ENCODE measurements around the gene C1orf116. TPM values are rescaled to one million over a fixed set of nuclear protein-coding genes. Genes with fewer than 3 reads are reported as not detected.

Gene C1orf116
- total and polyA plus RNA-seq, 9 donors, result under 0.01 to 2.9 (median 0.13) TPM

DNA sequence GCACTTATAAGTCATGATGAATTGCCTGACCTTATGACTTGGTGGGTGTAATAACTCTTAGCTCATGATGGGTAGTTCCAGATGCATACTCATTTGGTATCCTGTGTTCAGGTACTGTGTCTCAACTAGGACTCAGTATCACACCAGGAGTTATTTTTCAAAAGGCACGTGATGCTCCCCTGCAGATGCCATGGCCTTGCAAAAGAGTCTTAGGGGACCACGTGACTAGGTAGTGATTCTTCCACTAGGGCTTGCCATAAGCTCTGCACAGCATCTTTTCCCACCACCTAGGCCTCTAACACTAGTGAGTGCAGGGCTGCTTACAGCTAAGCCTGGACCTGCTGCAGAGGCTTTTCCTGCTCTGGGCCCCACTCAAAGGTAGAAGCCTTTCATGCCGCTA lies 58.4 kb downstream of the C1orf116 start:
- no peak for DNase-seq
- H3K36me3 ChIP-seq (ENCODE audit: control insufficient read depth, insufficient read depth, low read length), result no peaks in the 10 kb centered on the region
- H3K9me3 ChIP-seq (replicated peaks; ENCODE audit: control insufficient read depth, low read depth, low read length), result no peaks in the 10 kb centered on the region
- H3K27ac ChIP-seq (ENCODE audit: low read length), result no peak overlapping the region
- H3K4me3 ChIP-seq (ENCODE audit: low read length), result no peak overlapping the region
- no peaks in the 10 kb centered on the region for H3K27me3 ChIP-seq (ENCODE audit: control insufficient read depth, insufficient read depth, low read length)
- no peaks in the 10 kb centered on the region for H3K4me1 ChIP-seq (ENCODE audit: control insufficient read depth, insufficient read depth, low read length)
- whole genome bisulfite sequencing (ENCODE audit: insufficient coverage), result 50% methylated on average over 1 of the region's 3 CpGs

DNA sequence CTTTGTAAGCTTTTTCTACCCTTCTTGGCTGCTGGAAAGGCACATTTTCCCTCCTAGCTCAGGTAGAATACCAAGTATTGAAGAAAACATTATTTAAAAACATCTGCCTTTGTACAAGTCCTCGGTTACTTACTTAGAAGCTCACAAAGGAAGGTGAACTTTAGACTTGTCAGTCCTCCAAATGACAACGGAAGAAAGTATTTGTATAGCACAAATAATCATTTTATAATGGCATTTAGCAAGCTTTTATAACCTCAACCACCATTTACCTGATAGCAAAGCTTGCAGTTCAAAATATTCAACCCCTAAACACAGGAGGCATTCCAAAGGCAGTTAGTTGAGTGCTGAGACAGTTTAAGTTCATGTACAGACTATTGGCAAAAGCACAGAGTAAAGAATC lies 59.8 kb downstream of the C1orf116 start:
- WGBS (ENCODE audit: insufficient coverage), result no CpG with 5 or more reads among the region's 2 CpGs
- no peaks in the 10 kb centered on the region for H3K36me3 ChIP-seq (ENCODE audit: control insufficient read depth, insufficient read depth, low read length)
- no peak overlapping the region for H3K4me3 ChIP-seq (ENCODE audit: low read length)
- H3K4me1 ChIP-seq (ENCODE audit: control insufficient read depth, insufficient read depth, low read length), result no peaks in the 10 kb centered on the region
- DNase-seq, result no peak
- no peaks in the 10 kb centered on the region for H3K27me3 ChIP-seq (ENCODE audit: control insufficient read depth, insufficient read depth, low read length)
- no peak overlapping the region for H3K27ac ChIP-seq (ENCODE audit: low read length)
- no peaks in the 10 kb centered on the region for H3K9me3 ChIP-seq (replicated peaks; ENCODE audit: control insufficient read depth, low read depth, low read length)

DNA sequence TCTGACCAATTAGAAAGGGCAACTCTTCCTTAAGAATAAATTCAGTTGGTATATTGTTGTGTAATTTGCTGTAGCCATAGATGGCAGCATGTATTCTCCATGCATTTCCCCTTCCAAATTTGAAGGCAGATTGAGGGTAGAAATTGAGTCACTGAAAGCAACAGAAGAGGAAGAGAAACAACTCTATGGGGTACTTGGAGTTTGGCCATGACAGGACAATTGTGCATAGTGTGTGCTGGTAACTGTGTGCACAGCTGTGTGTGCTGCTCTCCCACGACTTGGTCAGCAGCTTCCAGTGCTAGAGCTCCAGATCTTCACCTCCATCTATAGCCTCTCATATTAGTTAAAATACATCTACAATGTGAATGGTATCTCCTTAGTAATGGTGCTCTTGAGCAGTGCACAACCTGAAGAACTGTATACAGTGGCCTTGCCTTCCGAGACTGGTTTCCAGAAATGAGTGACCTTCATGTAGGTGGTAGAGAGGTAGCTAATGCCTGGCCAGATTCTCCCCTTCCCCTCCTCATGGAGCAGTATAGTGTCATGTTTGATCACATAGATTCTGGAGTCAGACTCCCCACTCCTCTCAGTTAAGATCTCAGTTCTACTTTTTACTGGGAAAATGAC lies 61.4 kb downstream of the C1orf116 start:
- H3K36me3 ChIP-seq (ENCODE audit: control insufficient read depth, insufficient read depth, low read length), result no peaks in the 10 kb centered on the region
- no peaks in the 10 kb centered on the region for H3K4me1 ChIP-seq (ENCODE audit: control insufficient read depth, insufficient read depth, low read length)
- H3K4me3 ChIP-seq (ENCODE audit: low read length), result no peak overlapping the region
- H3K27me3 ChIP-seq (ENCODE audit: control insufficient read depth, insufficient read depth, low read length), result no peaks in the 10 kb centered on the region
- DNase-seq, result peak; percentile 23
- H3K9me3 ChIP-seq (replicated peaks; ENCODE audit: control insufficient read depth, low read depth, low read length), result no peaks in the 10 kb centered on the region
- 60% methylated on average over 1 of the region's 2 CpGs for WGBS (ENCODE audit: insufficient coverage)
- H3K27ac ChIP-seq (ENCODE audit: low read length), result no peak overlapping the region

DNA sequence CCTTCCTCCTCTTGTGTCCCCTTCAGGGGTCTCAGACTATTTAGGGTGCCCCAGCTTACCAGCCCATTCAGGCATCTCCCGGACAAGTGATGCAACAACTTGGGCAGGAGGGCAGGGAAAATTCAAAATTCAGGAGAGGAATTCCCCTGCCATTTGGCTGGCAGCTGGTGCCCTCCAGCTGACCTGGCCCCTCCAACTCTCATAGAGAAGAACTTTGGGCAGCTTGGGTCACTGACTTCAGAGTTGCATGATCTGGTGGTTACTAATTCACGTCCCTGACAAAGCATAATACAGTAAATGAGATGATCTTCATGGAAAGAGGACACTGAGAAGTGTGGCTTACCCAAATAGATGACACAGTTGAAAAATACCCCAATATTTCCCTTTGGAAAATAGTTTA lies 62.1 kb downstream of the C1orf116 start, which contains the start of gene FCAMR:
Gene FCAMR, minus strand, starts transcription at position 15 of the 400 bp plus-strand sequence. CDS start 335 bp downstream, outside the sequence.
- Histone ChIP-seq H3K9me3 (replicated peaks; ENCODE audit: control insufficient read depth, low read depth, low read length) (no peaks in the 10 kb centered on the region), H3K27me3 (ENCODE audit: control insufficient read depth, insufficient read depth, low read length) (no peaks in the 10 kb centered on the region), H3K4me1 (ENCODE audit: control insufficient read depth, insufficient read depth, low read length) (no peaks in the 10 kb centered on the region), H3K4me3 (ENCODE audit: low read length) (no peak within 1 kb of the TSS), H3K36me3 (ENCODE audit: control insufficient read depth, insufficient read depth, low read length) (no peaks in the 10 kb centered on the region), H3K27ac (ENCODE audit: low read length) (no peak within 1 kb of the TSS)
- no CpG with 5 or more reads among the region's 2 CpGs for WGBS (ENCODE audit: insufficient coverage)
- no peak for DNase-seq

DNA sequence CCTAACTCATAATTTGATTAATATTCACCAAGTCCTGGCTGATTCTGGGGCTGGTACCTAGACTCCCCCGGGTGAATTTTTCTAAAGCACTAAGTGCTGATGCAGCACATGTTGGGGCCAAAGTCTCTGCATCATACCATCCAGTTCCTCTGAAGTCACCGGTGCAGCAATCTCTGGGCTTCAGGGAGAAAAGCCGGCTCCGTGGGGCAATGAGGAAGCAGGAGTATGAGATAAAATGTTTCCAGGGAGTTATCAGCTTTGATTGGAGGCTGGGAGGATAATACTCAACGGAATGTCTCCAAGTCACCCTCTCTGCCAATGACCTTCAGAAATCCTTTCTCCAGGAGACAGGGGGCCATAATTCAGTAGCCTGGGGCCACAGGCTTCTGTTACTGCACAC lies 63.5 kb downstream of the C1orf116 start:
- WGBS (ENCODE audit: insufficient coverage), result 67% methylated on average over 1 of the region's 5 CpGs
- Histone ChIP-seq H3K27me3 (ENCODE audit: control insufficient read depth, insufficient read depth, low read length) (no peaks in the 10 kb centered on the region), H3K4me1 (ENCODE audit: control insufficient read depth, insufficient read depth, low read length) (no peaks in the 10 kb centered on the region), H3K36me3 (ENCODE audit: control insufficient read depth, insufficient read depth, low read length) (no peaks in the 10 kb centered on the region), H3K4me3 (ENCODE audit: low read length) (no peak overlapping the region), H3K9me3 (replicated peaks; ENCODE audit: control insufficient read depth, low read depth, low read length) (no peaks in the 10 kb centered on the region), H3K27ac (ENCODE audit: low read length) (no peak overlapping the region)
- DNase-seq, result no peak

Other genes with a start within 250 kb of the C1orf116 start
- gene IL20, start 167.1 kb downstream of the C1orf116 start, total RNA-seq, result not detected
- not detected for gene IL20, start 167.1 kb downstream of the C1orf116 start, polyA plus RNA-seq (ENCODE audit: insufficient read depth in 1 of 8, insufficient read length in 8 of 8, low replicate concordance in 1 of 8)
- not detected for gene IL24, start 135.3 kb downstream of the C1orf116 start, total RNA-seq
- gene IL24, start 135.3 kb downstream of the C1orf116 start, polyA plus RNA-seq (ENCODE audit: insufficient read depth in 1 of 8, insufficient read length in 8 of 8, low replicate concordance in 1 of 8), result under 1 TPM in 7 of 8 donors, not detected in 1; 0.11 to 0.30 (median 0.15) TPM
- 0.58 TPM for gene FCMR, start 110.8 kb downstream of the C1orf116 start, total RNA-seq
- 1 to 10 TPM in 7 of 8 donors, under 1 TPM in 1; 0.87 to 2.2 (median 1.4) TPM for gene FCMR, start 110.8 kb downstream of the C1orf116 start, polyA plus RNA-seq (ENCODE audit: insufficient read depth in 1 of 8, insufficient read length in 8 of 8, low replicate concordance in 1 of 8)
- gene PIGR, start 86.3 kb downstream of the C1orf116 start, total RNA-seq, result under 0.01 TPM
- gene PIGR, start 86.3 kb downstream of the C1orf116 start, polyA plus RNA-seq (ENCODE audit: insufficient read depth in 1 of 8, insufficient read length in 8 of 8, low replicate concordance in 1 of 8), result 1 to 10 TPM in 1 of 8 donors, under 1 TPM in 5, not detected in 2; 0.04 to 2.3 (median 0.18) TPM
- gene FCAMR, start 62.3 kb downstream of the C1orf116 start, total RNA-seq, result not detected
- gene FCAMR, start 62.3 kb downstream of the C1orf116 start, polyA plus RNA-seq (ENCODE audit: insufficient read depth in 1 of 8, insufficient read length in 8 of 8, low replicate concordance in 1 of 8), result under 1 TPM in 1 of 8 donors, not detected in 7; 0.16 TPM
- gene YOD1, start 18.5 kb upstream of the C1orf116 start, total RNA-seq, result 6.4 TPM
- gene YOD1, start 18.5 kb upstream of the C1orf116 start, polyA plus RNA-seq (ENCODE audit: insufficient read depth in 1 of 8, insufficient read length in 8 of 8, low replicate concordance in 1 of 8), result 1 to 10 TPM; 4.2 to 6.7 (median 5.7) TPM
- gene PFKFB2, start 20.5 kb upstream of the C1orf116 start, total RNA-seq, result 4.3 TPM
- gene PFKFB2, start 20.5 kb upstream of the C1orf116 start, polyA plus RNA-seq (ENCODE audit: insufficient read depth in 1 of 8, insufficient read length in 8 of 8, low replicate concordance in 1 of 8), result 1 to 10 TPM; 3.8 to 7.7 (median 4.6) TPM
- 0.27 TPM for gene C4BPB, start 56.1 kb upstream of the C1orf116 start, total RNA-seq
- under 1 TPM in 7 of 8 donors, not detected in 1; 0.11 to 0.53 (median 0.37) TPM for gene C4BPB, start 56.1 kb upstream of the C1orf116 start, polyA plus RNA-seq (ENCODE audit: insufficient read depth in 1 of 8, insufficient read length in 8 of 8, low replicate concordance in 1 of 8)
- 0.09 TPM for gene C4BPA, start 71.5 kb upstream of the C1orf116 start, total RNA-seq
- under 1 TPM in 6 of 8 donors, not detected in 2; 0.09 to 0.50 (median 0.21) TPM for gene C4BPA, start 71.5 kb upstream of the C1orf116 start, polyA plus RNA-seq (ENCODE audit: insufficient read depth in 1 of 8, insufficient read length in 8 of 8, low replicate concordance in 1 of 8)